Activated naive CD4-positive, alpha-beta T cell treated with anti-CD3 and anti-CD28 coated beads, Interleukin-2, amount 10 ng/mL, durations not matched to agents 7 days and 5 days (primary cell): ENCODE results near the gene RAB7B.

Experiments used
- CTCF ChIA-PET: fragments of 350-600 bp; sonication (Branson Sonifier 250); formaldehyde crosslinking; loops from one replicate; lab custom pipeline; 2021; ENCODE audit warnings: antibody characterized with exemption; lab: Charles Lee
- DNase-seq: peaks from one replicate; pipeline ENCODE4 v3.0.0-alpha.2; 2020
- H3K27ac Mint-ChIP-seq: one replicate; pipeline ENCODE4 v1.8.0; 2021; ENCODE audit warnings: mild to moderate bottlenecking, moderate library complexity, mixed read lengths
- H3K27me3 Mint-ChIP-seq: one replicate; pipeline ENCODE4 v1.8.0; 2021; ENCODE audit warnings: mild to moderate bottlenecking, mixed read lengths
- H3K36me3 Mint-ChIP-seq: one replicate; pipeline ENCODE4 v1.8.0; 2021; ENCODE audit warnings: mixed read lengths
- H3K4me1 Mint-ChIP-seq: one replicate; pipeline ENCODE4 v1.8.0; 2021; ENCODE audit warnings: mixed read lengths
- H3K4me3 Mint-ChIP-seq: one replicate; pipeline ENCODE4 v1.8.0; 2021; ENCODE audit warnings: mild to moderate bottlenecking, moderate library complexity, mixed read lengths
- H3K9me3 Mint-ChIP-seq: one replicate; pipeline ENCODE4 v1.8.0; 2021; ENCODE audit warnings: mixed read lengths

Gene RAB7B

GRCh38 chr1:205950826-205951549 is 52.2 kb downstream of the RAB7B start:
- no peak overlapping the region for H3K4me3 Mint-ChIP-seq
- H3K27ac Mint-ChIP-seq: no peak overlapping the region
- H3K4me1 Mint-ChIP-seq: no peaks in the 10 kb centered on the region
- DNase-seq: no peak
- CTCF ChIA-PET: interaction anchor here (0.6 to 3.1 kb wide), 2 partner anchors 26 to 694 kb away, joined by 3 to 19 read pairs; no protein-coding TSS in a partner anchor
- H3K36me3 Mint-ChIP-seq: no peaks in the 10 kb centered on the region
- no peaks in the 10 kb centered on the region for H3K9me3 Mint-ChIP-seq
- peaks cover 63% of the 10 kb centered on the region for H3K27me3 Mint-ChIP-seq

DNA sequence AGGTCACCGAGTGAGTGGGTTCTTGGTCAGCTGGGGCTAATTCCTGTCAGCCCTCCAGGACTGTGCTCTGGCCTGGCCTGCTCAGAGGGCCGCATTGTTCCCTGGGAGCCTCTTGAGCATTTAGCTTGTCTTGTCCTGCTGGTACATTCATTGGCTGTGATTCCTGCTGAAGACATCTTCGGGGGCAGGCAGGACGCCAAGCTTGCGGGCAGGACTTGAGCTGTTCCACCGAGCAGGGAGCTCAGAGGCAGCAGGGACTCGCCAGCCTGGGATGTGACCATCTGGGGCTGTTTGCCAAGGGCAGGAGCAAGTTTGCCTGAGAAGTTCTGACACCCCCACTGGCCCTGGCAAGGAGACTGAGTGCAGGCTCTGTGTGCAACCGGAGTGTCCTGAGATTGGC is 52.9 kb downstream of the RAB7B start:
- no peaks in the 10 kb centered on the region for H3K4me1 Mint-ChIP-seq
- DNase-seq: no peak
- no peak overlapping the region for H3K4me3 Mint-ChIP-seq
- CTCF ChIA-PET: interaction anchor here (3.1 kb wide), 1 partner anchor 27 kb away, joined by 19 read pairs; no protein-coding TSS in a partner anchor
- peaks cover 59% of the 10 kb centered on the region for H3K27me3 Mint-ChIP-seq
- H3K9me3 Mint-ChIP-seq: no peaks in the 10 kb centered on the region
- H3K36me3 Mint-ChIP-seq: no peaks in the 10 kb centered on the region
- no peak overlapping the region for H3K27ac Mint-ChIP-seq

- H3K36me3 Mint-ChIP-seq: no peaks in the 10 kb centered on the region
- H3K4me1 Mint-ChIP-seq: no peaks in the 10 kb centered on the region
- H3K27me3 Mint-ChIP-seq: peaks cover 57% of the 10 kb centered on the region
- no peaks in the 10 kb centered on the region for H3K9me3 Mint-ChIP-seq
- DNase-seq: no peak
- H3K4me3 Mint-ChIP-seq: no peak overlapping the region
- CTCF ChIA-PET: interaction anchor here (1.0 to 3.1 kb wide), 2 partner anchors 27 to 291 kb away, joined by 3 to 19 read pairs; no protein-coding TSS in a partner anchor
- H3K27ac Mint-ChIP-seq: no peak overlapping the region
Measured at GRCh38 chr1:205949753-205950152, 53.4 kb downstream of the RAB7B start.

- CTCF ChIA-PET: interaction anchor here (1.0 to 1.7 kb wide), 2 partner anchors 28 to 290 kb away, joined by 3 to 5 read pairs; no protein-coding TSS in a partner anchor
- H3K27ac Mint-ChIP-seq: no peak overlapping the region
- no peaks in the 10 kb centered on the region for H3K9me3 Mint-ChIP-seq
- no peak overlapping the region for H3K4me3 Mint-ChIP-seq
- peaks cover 64% of the 10 kb centered on the region for H3K27me3 Mint-ChIP-seq
- no peaks in the 10 kb centered on the region for H3K4me1 Mint-ChIP-seq
- no peak for DNase-seq
- H3K36me3 Mint-ChIP-seq: no peaks in the 10 kb centered on the region
Measured at GRCh38 chr1:205948886-205949285, 54.3 kb downstream of the RAB7B start.

DNA sequence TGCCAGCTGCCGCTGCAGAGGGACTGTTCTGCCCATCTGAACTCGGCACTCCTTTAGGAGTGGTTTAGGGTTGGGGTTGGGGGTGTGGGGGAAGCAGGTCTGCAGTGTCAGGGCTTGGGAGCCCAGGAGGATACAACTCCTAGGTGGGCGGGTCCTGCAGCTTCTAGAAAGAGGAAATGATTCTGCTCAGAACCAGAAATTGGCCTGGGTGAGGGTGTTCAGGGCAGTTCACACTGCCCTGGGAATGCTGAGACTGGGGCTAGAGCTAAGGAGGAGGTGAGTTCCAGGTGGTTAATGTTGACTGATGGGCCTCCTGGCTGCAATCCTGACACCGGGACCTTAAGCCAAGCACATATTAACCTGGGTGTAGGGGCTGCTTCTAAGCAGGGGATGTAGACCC is 55.2 kb downstream of the RAB7B start:
- Mint-ChIP-seq H3K27ac (no peak overlapping the region), H3K4me3 (no peak overlapping the region), H3K9me3 (no peaks in the 10 kb centered on the region), H3K36me3 (no peaks in the 10 kb centered on the region), H3K27me3 (peaks cover 64% of the 10 kb centered on the region), H3K4me1 (no peaks in the 10 kb centered on the region)
- no peak for DNase-seq
- CTCF ChIA-PET: interaction anchor here (1.7 kb wide), 1 partner anchor 29 kb away, joined by 5 read pairs; no protein-coding TSS in a partner anchor

DNA sequence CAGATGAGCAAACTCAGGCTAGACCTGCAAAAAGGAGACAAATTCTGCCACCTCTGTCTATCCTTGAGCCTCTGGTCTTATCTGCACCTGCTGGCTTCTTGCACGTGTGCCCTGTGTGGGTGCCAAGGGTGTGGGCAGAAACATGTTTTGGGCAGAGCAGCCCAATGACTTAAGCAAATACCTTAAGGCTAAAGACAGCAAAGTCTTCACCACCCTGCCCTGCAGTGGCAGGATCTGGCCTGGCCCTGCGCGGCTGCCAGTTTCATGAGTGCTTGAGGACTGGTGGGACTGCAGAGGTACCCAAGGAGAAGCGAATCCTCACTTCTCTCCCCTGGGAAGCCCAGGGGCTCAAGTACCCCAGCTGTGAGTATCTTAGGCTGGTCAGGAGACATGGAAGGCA is 56.2 kb downstream of the RAB7B start:
- Mint-ChIP-seq H3K36me3 (no peaks in the 10 kb centered on the region), H3K27ac (no peak overlapping the region), H3K4me3 (no peak overlapping the region), H3K9me3 (no peaks in the 10 kb centered on the region), H3K4me1 (no peaks in the 10 kb centered on the region), H3K27me3 (peaks cover 71% of the 10 kb centered on the region)
- no peak for DNase-seq
- CTCF ChIA-PET: interaction anchor here (1.3 kb wide), 1 partner anchor 30 kb away, joined by 3 read pairs; no protein-coding TSS in a partner anchor

DNA sequence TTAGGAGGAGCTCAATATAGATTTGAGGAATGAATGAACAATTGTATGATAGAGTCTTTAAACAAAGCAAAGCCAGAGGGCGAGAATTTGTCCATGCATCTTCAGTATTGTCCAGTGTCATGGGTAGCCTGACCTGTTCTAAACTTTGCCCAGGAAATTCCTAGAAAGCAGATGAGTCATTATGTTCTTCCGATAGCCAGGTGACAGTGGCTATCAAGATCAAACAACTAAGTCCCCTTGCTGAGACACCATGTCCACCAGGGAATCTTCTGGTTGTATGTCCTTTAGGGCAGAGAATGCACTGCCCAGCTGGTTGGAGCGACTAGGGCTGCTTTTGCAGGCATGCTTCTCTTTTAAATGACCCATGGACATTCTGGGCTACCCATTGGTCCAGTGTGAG is 58.1 kb downstream of the RAB7B start:
- H3K36me3 Mint-ChIP-seq: no peaks in the 10 kb centered on the region
- H3K9me3 Mint-ChIP-seq: no peaks in the 10 kb centered on the region
- CTCF ChIA-PET: interaction anchor here (3.1 kb wide), 1 partner anchor 32 kb away, joined by 10 read pairs; no protein-coding TSS in a partner anchor
- H3K27me3 Mint-ChIP-seq: peaks cover 77% of the 10 kb centered on the region
- H3K4me1 Mint-ChIP-seq: no peaks in the 10 kb centered on the region
- no peak overlapping the region for H3K4me3 Mint-ChIP-seq
- no peak for DNase-seq
- no peak overlapping the region for H3K27ac Mint-ChIP-seq

DNA sequence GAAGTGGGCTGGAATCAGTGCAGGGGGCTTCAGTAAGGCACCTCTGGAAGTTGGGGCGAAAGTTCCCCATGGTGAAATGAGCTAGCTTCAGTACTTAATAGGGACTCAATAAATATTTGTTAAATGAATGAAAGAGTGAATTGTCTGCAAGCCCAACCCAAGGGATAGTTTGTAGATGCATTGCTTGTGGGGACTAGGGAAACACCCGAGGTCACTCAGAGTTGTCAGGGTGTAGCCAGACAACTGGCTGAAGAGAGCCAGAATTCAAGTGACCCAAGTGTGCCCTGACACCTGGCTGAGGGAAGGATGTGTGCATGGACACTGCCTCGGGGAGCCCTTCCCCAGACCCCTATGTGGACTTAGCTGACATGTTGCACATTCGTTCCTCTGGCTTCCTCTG is 58.7 kb downstream of the RAB7B start:
- no peak overlapping the region for H3K27ac Mint-ChIP-seq
- H3K9me3 Mint-ChIP-seq: no peaks in the 10 kb centered on the region
- H3K4me3 Mint-ChIP-seq: no peak overlapping the region
- CTCF ChIA-PET: interaction anchor here (3.1 kb wide), 1 partner anchor 33 kb away, joined by 10 read pairs; no protein-coding TSS in a partner anchor
- peaks cover 77% of the 10 kb centered on the region for H3K27me3 Mint-ChIP-seq
- H3K36me3 Mint-ChIP-seq: no peaks in the 10 kb centered on the region
- no peak for DNase-seq
- no peaks in the 10 kb centered on the region for H3K4me1 Mint-ChIP-seq

DNA sequence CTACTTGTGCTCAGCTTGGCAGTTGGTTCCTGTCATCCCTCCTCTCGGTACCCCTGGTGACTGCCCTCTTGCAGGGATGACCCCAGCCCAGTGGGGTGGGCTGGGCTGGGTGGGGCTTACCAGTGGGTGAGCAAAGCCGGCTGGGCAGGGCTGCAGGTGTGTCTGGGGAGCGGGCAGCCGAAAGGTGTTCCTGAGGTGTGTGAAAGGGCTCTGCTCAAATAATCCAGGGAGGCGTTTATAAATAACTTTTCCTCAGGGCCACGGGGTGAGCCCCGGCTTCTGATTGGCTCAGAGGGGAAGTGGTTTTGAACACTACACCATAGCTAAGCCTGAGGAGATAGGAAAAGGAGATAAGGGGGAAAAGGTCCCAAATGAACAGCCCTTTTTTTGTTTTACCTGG is 60.0 kb downstream of the RAB7B start, which contains the start of gene SLC26A9:
Gene SLC26A9 (minus strand): TSS at position 212 of the 400 bp plus-strand sequence. CDS start 7,636 bp downstream, outside the sequence.
- Mint-ChIP-seq H3K27ac (no peak within 1 kb of the TSS), H3K27me3 (peaks cover 77% of the 10 kb centered on the region), H3K36me3 (no peaks in the 10 kb centered on the region), H3K4me1 (no peaks in the 10 kb centered on the region), H3K9me3 (no peaks in the 10 kb centered on the region), H3K4me3 (no peak within 1 kb of the TSS)
- DNase-seq: no peak
- CTCF ChIA-PET: interaction anchor here (1.2 to 3.1 kb wide), 2 partner anchors 25 to 34 kb away, joined by 3 to 10 read pairs; no protein-coding TSS in a partner anchor

DNA sequence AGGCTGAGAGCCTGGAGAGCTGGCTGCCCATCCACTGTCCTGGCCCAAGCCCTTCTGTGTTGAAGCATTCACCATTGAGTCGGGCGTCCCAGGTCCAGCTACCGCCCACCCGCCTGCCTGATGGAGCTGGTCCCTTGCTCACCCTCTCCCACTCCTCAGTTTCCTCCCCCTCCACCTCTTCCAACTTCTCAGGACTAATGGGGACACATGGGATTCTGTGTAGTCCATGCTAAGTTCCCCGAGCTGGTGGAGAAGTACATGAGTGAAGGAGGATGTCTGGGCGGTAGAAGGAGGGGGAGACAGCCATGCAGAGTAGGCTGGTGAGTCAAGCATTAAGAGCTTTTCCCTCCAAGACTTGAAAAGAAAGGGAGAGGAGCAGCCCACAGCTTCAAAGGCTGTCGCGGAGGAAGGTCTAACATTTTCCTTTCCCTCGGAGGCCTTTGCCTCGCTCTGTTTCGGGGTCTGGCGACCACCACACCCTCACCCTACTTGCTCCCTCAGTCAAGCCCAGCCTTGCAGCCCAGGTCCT is 60.5 kb downstream of the RAB7B start:
- DNase-seq: no peak
- Mint-ChIP-seq H3K27me3 (peaks cover 77% of the 10 kb centered on the region), H3K4me1 (no peaks in the 10 kb centered on the region), H3K27ac (no peak overlapping the region), H3K36me3 (no peaks in the 10 kb centered on the region), H3K9me3 (no peaks in the 10 kb centered on the region), H3K4me3 (no peak overlapping the region)
- CTCF ChIA-PET: interaction anchor here (1.2 to 3.1 kb wide), 3 partner anchors 10 to 35 kb away, joined by 3 to 10 read pairs (median 3); no protein-coding TSS in a partner anchor

DNA sequence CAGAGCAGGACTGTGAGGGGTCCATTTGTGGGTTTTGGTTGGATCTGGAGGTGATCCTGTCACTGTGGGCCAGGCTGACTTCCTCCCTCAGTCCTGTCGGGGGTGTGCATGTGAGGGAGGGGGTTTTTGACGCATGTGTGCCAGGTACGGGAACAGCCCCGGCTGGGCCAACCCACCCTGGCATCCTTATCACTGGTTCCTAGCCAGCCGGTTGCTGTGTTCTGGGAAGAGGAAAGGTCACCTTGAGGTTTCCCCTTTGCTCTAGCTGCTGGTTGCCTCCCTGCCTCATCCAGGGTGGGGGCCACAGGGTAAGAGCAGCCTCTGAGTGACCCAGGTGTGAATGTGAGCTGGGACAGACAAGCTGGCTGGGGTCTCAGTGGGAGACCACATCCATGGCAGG is 62.5 kb downstream of the RAB7B start:
- H3K27ac Mint-ChIP-seq: no peak overlapping the region
- CTCF ChIA-PET: no interaction called here

GRCh38 chr1:205939690-205940330 is 63.4 kb downstream of the RAB7B start:
- peak; percentile 31 for DNase-seq
- Mint-ChIP-seq H3K4me1 (no peaks in the 10 kb centered on the region), H3K36me3 (no peaks in the 10 kb centered on the region), H3K27ac (no peak overlapping the region), H3K9me3 (no peaks in the 10 kb centered on the region), H3K4me3 (no peak overlapping the region), H3K27me3 (peaks cover 84% of the 10 kb centered on the region)
- CTCF ChIA-PET: no interaction called here

More for the DNA sequence above, 62.5 kb downstream of the RAB7B start:
- Mint-ChIP-seq H3K36me3 (no peaks in the 10 kb centered on the region), H3K4me3 (no peak overlapping the region), H3K4me1 (no peaks in the 10 kb centered on the region), H3K9me3 (no peaks in the 10 kb centered on the region), H3K27me3 (peaks cover 84% of the 10 kb centered on the region)
- no peak for DNase-seq

DNA sequence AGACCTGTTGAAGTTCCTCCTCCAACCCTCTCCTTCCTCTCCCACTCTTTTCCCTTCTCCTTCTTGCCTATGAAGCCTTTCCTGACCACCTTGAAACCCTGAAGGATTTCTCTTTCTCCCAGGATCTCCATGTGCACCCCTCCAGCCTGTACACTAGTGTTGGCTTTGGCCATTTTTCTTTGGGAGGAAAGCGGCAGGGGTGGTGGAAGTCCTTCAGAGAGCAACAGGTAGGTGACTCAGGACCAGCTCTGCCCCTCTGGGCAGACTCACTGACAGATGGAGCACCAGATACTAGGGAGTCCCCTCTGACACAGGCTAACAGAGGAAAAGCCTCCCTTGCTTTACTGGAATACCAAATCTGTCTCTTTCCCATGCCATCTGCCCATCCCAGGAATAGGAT is 64.5 kb downstream of the RAB7B start:
- no peak for DNase-seq
- Mint-ChIP-seq H3K4me3 (no peak overlapping the region), H3K9me3 (no peaks in the 10 kb centered on the region), H3K36me3 (no peaks in the 10 kb centered on the region), H3K4me1 (no peaks in the 10 kb centered on the region), H3K27ac (no peak overlapping the region), H3K27me3 (peaks cover 81% of the 10 kb centered on the region)
- CTCF ChIA-PET: no interaction called here
